HS-5 (cell line): ENCODE data around the gene NAP1L4.

Source experiments
- DNase-seq: peaks from one replicate; pipeline ENCODE4 v3.0.0-alpha.2; 2012; ENCODE audit warnings: low read depth

NAP1L4 gene

GRCh38 chr11:2934611-2935239, 57.4 kb downstream of the NAP1L4 start:
- no peak for DNase-seq

- no peak for DNase-seq
These were observed 58.0 kb downstream of the NAP1L4 start for GRCh38 chr11:2934021-2934550.

GRCh38 chr11:2933375-2934020, 58.6 kb downstream of the NAP1L4 start:
- peak; percentile 75 for DNase-seq

GRCh38 chr11:2932850-2933251, 59.3 kb downstream of the NAP1L4 start:
- DNase-seq: no peak

GRCh38 chr11:2931771-2932738, 60.1 kb downstream of the NAP1L4 start:
- no peak for DNase-seq

GRCh38 chr11:2931420-2931746, 60.7 kb downstream of the NAP1L4 start:
- no peak for DNase-seq

- DNase-seq: no peak
These were observed 61.3 kb downstream of the NAP1L4 start for GRCh38 chr11:2930704-2931419.

- no peak for DNase-seq
These were observed 62.0 kb downstream of the NAP1L4 start for GRCh38 chr11:2929950-2930703.

GRCh38 chr11:2929531-2929949, 62.6 kb downstream of the NAP1L4 start:
- DNase-seq: no peak

- no peak for DNase-seq
These were observed 63.3 kb downstream of the NAP1L4 start, which contains the start of gene PHLDA2 for GRCh38 chr11:2928605-2929530. Gene PHLDA2 (minus strand): TSS chr11:2929420. CDS start chr11:2929364, 56 bp downstream.

- DNase-seq: no peak
These were observed 64.1 kb downstream of the NAP1L4 start for GRCh38 chr11:2927851-2928604.

GRCh38 chr11:2927121-2927800, 64.9 kb downstream of the NAP1L4 start:
- no peak for DNase-seq

GRCh38 chr11:2926611-2927051, 65.5 kb downstream of the NAP1L4 start:
- DNase-seq: no peak

- DNase-seq: no peak
These were observed 67.1 kb downstream of the NAP1L4 start for GRCh38 chr11:2924821-2925675.

GRCh38 chr11:2924381-2924780, 67.7 kb downstream of the NAP1L4 start:
- DNase-seq: no peak

- no peak for DNase-seq
These were observed 68.4 kb downstream of the NAP1L4 start for GRCh38 chr11:2923446-2924375.
